ENCODE measurements around the gene SRPK2.

SRPK2 gene

DNA sequence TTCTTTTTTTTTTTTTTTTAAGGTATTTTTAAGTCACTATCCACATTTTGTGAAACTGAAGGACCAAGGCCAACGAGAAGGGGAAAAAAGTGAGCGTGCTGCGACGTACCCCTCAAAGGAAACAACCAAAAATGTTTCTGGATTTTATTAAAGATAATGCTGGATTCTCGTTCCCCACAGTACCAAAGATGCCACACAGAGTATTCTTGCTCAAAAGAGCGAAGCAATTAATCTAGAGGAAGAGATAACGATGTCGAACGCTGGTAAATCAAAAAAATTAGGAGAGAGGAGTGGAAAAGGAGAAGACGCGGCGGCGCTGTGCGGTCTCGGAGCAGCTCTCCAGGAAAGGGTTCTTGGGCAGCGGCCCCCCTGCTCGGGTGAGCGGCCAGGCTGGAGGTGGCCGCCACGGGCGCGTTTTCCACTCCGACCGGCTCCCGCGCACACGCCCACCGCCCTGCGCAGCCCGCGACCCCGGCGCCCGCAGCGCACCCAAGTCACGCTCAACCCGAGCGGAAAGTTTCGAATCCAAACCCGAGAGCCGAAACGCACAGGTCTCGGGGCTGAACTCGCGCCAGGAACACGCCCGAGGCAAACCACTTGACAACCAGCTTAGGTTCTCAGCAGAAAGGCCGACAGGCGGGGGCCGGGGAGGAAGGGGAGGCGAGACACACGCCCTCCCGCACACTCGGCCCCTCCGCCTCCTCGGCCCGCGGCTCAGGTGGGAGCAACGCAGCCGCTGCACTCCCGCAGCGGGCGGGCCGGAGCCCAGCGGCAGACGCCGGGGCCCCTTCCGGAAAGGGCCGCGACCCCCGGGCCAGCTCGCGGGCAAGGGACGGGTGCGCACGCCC is 989 bp downstream of the SRPK2 start:
- Histone ChIP-seq H3K27me3 (replicated peaks) (no peaks in the 10 kb centered on the region), H3K27ac (no peak overlapping the region)
- DNase-seq, result peak; percentile 40

GRCh38 chr7:105377903-105378302 is 10.8 kb downstream of the SRPK2 start:
- in situ Hi-C loops (cut with HindIII; ENCODE audit: low pct_ligation_motif_present, low sequenced_read_pairs), result no loop called here
- no peak overlapping the region for H3K27ac ChIP-seq
- H3K36me3 ChIP-seq (replicated peaks), result no peaks in the 10 kb centered on the region
- no peaks in the 10 kb centered on the region for H3K27me3 ChIP-seq (replicated peaks)
- no peak for TF ChIP-seq CTCF (IDR thresholded peaks at IDR 0.05; ENCODE audit: low read depth, low read length, missing control alignments)
- no peak for DNase-seq
- no peak overlapping the region for H3K4me3 ChIP-seq (ENCODE audit: low read depth, low read length)

More for the DNA sequence above, 989 bp downstream of the SRPK2 start:
- TF ChIP-seq CTCF (IDR thresholded peaks at IDR 0.05; ENCODE audit: low read depth, low read length, missing control alignments), result no peak
- Histone ChIP-seq H3K36me3 (replicated peaks) (peaks cover 2% of the 10 kb centered on the region), H3K4me3 (ENCODE audit: low read depth, low read length) (peak overlapping the region; percentile 72)
- in situ Hi-C loops (cut with HindIII; ENCODE audit: low pct_ligation_motif_present, low sequenced_read_pairs), result no loop called here

DNA sequence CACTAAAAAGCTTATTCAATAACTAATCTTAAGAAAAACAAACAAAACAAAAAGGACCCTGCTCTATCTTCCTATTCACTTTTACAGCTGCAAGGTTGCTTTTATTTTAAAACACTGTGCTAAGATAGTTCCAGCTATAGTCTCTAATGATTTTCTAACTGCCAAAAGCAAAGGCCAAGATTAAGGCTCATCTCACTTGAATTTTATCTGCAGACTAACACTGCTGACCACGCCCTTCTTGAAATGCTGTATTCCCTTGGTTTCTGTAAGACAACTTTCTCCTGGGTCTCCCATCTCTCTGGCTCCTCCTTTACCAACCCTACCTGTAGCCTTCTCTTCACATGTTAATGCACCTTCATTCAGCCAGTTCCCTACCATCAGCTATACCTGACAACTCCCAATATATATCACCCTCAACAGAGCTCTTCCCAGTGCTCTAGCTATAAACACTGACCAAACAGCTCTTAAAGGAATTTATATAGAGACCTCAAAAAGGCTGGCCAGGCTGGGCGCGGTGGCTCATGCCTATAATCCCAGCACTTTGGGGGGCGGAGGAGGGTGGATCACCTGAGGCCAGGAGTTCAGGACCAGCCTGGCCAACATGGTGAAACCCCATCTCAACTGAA is 11.7 kb downstream of the SRPK2 start:
- H3K4me3 ChIP-seq (ENCODE audit: low read depth, low read length), result no peak overlapping the region
- TF ChIP-seq CTCF (IDR thresholded peaks at IDR 0.05; ENCODE audit: low read depth, low read length, missing control alignments), result no peak
- H3K27me3 ChIP-seq (replicated peaks), result no peaks in the 10 kb centered on the region
- DNase-seq, result no peak
- H3K36me3 ChIP-seq (replicated peaks), result no peaks in the 10 kb centered on the region
- in situ Hi-C loops (cut with HindIII; ENCODE audit: low pct_ligation_motif_present, low sequenced_read_pairs), result no loop called here
- no peak overlapping the region for H3K27ac ChIP-seq

DNA sequence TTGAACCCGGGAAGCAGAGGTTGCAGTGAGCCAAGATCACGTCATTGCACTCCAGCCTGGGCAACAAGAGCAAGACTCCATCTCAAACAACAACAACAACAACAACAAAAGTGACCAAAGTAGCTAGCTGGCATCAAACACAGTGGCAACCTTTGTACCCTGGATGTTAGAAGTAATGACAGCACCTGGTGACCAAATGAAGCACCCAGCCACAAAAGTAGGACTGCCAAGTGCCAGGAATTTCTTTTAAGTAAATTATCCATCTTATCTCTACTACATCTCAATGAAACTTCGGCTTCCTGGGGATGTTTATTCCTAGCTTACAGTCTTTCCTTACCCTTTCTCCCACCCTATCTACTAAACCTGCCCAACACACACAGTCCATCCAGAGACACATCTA is 18.8 kb downstream of the SRPK2 start:
- in situ Hi-C loops (cut with HindIII; ENCODE audit: low pct_ligation_motif_present, low sequenced_read_pairs), result no loop called here
- Histone ChIP-seq H3K27ac (no peak overlapping the region), H3K27me3 (replicated peaks) (no peaks in the 10 kb centered on the region), H3K36me3 (replicated peaks) (no peaks in the 10 kb centered on the region), H3K4me3 (ENCODE audit: low read depth, low read length) (no peak overlapping the region)
- no peak for TF ChIP-seq CTCF (IDR thresholded peaks at IDR 0.05; ENCODE audit: low read depth, low read length, missing control alignments)
- no peak for DNase-seq

DNA sequence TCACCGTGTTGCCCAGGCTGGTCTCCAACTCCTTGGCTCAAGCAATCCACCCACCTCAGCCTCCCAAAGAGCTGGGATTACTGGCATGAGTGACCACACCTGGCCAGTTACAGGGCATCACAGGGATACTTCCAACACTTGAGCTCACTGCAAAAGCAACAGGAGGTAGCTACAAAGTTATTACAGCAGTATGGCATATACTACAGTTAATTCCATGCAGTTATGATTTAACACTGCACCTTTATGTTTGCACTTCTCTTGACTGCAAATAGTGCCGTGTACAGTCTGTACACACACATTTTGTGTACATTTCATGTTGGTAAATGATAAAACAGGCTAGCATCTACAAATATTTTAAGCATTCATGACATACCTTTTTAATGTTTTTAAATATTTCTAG is 21.3 kb downstream of the SRPK2 start:
- no peaks in the 10 kb centered on the region for H3K27me3 ChIP-seq (replicated peaks)
- no peak for TF ChIP-seq CTCF (IDR thresholded peaks at IDR 0.05; ENCODE audit: low read depth, low read length, missing control alignments)
- DNase-seq, result no peak
- H3K4me3 ChIP-seq (ENCODE audit: low read depth, low read length), result no peak overlapping the region
- in situ Hi-C loops (cut with HindIII; ENCODE audit: low pct_ligation_motif_present, low sequenced_read_pairs), result no loop called here
- no peaks in the 10 kb centered on the region for H3K36me3 ChIP-seq (replicated peaks)
- no peak overlapping the region for H3K27ac ChIP-seq

All from brain microvascular endothelial cell (primary cell).